NCI-H524 (cell line): ENCODE results near the gene C1QB.

Experiments used
- DNase-seq, 2 experiments: peaks; one replicate each; lab custom pipeline; 2025; lab: John Stamatoyannopoulos, UW

Gene C1QB

DNA sequence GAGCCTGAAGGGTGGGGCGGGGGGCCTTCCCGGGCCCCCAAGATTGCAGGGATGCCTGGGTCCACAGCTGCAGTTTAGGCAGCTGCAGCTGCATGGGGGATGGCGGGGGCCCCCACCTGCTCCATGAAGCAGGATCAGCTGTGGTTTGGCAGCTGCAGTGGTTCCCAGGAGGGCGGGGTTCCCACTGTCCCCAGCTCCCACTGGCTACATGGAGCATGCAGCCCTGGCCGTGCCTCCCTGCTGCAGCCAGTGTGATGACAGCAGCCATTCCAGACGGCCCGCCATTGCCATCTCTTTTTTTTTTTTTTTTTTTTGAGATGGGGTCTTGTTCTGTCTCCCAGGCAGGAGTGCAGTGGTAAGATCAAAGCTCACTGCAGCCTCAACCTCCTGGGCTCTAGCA lies 17.6 kb upstream of the C1QB start:
- no peak for DNase-seq

DNA sequence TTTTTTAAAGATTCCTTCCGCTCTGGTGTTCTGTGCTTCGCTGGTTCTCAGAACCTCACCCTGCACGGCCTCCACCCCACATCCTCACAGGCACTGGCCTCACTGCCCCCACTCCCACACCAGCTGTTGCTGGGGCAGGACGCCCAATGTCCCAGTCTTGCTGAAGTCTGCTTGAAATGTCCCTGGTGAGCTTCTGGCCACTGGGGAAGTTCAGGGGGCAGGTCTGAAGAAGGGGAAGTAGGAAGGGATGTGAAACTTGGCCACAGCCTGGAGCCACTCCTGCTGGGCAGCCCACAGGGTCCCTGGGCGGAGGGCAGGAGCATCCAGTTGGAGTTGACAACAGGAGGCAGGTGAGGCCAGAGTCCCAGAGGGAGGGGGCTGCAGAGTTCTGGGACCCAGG lies 16.7 kb upstream of the C1QB start, which contains the start of gene C1QA:
Gene C1QA (plus strand): TSS at position 276 of the 400 bp plus-strand sequence. CDS start 989 bp downstream, outside the sequence.
- DNase-seq = no peak

DNA sequence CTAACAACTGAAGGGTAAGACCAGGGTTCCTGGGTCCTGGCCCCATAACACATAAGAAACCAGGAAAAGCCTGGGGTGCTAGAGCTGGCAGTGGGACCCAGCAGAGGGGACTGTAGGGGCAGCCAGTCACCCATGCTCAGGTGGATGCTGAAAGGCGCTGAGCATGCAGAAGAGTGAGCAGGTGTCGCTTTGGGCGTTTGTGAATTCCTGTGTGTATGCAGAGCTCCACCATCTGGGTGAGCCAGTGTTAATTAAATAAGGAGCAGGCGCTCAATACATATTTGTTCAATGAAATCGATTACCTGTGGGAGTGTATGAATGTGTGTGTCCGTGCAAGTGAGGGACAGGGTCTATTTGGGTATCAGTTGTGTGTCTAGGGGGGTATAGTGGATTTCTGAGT lies 16.1 kb upstream of the C1QB start:
- peak; percentile 32 to 61 for DNase-seq

DNA sequence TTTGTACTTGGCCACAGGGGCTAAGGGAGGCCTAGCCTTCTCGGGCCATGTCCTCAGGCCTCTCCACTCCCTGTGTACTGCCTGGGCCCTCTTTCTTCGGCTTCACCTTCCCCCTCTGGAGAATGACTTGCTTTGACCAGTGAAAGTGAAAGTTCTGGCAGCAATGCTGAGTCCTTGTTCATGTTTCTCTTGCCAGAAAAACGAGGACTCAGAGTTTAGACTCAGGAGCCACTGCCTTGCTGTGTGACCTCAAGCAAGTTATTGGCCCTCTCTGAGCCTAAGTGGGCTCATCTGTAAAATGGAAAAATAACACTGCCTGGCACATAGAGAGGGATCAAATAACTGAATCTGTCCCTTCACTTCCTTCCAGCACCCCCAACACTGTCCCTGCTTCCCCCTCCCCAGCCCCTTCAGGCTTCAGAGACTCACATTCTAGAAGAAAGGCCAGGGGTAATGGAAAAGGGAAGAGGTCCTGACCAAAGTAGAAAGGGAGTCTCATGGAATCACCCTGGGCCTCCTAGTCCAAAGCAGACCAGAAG lies 15.1 kb upstream of the C1QB start:
- no peak for DNase-seq

DNA sequence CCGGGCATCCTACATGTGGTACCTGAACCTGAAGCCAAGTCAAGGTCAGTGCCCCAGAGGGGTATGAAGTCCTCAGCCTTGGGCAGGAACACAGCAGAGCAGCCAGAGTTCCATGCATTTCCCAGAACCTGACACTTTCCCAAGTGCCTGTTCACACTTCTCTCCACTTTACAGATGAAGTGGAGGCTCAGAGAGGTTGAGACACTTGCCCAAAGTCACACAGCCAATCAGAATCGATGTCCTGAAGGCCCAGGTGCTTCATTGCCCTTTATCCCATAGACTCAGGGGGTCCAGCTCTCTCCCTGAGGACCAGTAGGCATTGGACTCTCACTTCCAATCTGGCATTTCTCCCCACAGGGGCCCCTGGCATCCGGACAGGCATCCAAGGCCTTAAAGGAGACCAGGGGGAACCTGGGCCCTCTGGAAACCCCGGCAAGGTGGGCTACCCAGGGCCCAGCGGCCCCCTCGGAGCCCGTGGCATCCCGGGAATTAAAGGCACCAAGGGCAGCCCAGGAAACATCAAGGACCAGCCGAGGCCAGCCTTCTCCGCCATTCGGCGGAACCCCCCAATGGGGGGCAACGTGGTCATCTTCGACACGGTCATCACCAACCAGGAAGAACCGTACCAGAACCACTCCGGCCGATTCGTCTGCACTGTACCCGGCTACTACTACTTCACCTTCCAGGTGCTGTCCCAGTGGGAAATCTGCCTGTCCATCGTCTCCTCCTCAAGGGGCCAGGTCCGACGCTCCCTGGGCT lies 14.4 kb upstream of the C1QB start:
- no peak for DNase-seq

DNA sequence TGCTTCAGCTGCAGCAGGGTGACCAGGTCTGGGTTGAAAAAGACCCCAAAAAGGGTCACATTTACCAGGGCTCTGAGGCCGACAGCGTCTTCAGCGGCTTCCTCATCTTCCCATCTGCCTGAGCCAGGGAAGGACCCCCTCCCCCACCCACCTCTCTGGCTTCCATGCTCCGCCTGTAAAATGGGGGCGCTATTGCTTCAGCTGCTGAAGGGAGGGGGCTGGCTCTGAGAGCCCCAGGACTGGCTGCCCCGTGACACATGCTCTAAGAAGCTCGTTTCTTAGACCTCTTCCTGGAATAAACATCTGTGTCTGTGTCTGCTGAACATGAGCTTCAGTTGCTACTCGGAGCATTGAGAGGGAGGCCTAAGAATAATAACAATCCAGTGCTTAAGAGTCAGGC lies 13.8 kb upstream of the C1QB start:
- peak; percentile 52 to 68 for DNase-seq

DNA sequence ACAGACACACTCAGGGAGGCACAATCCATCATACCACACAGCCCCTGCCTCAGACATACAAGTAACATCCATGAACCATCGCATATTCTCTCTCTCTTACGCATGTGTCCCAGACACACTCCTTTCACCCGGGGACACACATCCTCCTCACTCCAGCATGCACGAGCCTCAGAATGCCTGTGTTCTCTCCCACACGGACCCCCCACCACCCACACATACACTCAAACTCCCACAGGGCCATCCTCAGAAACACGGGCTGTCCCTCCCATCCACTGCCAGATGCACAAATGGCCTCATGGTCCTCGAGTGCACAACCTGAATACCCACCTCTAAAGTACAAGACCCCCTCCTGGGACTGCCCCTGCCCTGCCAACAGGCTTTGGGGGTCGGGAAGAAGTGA lies 11.8 kb upstream of the C1QB start:
- DNase-seq = no peak

DNA sequence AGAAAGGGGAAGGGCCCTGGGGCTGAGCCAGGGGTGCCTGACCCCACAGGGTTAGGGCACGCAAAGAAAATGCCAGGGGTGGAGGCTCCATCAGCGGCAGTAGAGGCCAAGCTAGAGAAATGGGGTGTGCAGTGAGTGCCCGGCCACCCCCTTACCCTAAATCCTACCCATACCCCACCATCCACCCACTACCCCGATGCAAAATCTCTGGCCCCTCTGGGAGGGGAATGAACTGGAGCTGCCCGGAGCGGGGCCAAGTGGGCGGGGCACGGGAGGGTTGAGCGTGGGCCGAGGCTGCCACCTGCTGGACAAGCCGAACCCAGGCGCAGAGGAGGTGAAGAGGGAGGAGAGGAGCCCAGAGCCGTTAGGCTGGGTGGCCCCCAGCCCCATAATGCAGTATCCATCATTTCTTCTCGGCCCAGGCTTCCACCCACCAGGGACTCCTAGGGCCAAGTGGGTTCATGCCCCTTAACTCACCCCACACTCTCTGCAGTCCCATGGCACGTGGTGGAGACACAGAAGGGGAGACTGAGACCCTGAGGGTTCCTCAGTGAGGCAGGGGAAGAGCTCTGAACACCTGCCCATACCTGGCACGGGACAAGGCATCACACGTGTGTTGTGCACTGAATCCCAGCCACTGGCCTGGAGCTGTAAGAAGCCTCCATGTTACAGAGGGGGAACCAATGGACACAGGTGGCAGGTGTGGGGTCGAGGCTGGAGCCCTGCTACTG lies 11.0 kb upstream of the C1QB start:
- DNase-seq = peak in 1 of 2 experiments; percentile 43

DNA sequence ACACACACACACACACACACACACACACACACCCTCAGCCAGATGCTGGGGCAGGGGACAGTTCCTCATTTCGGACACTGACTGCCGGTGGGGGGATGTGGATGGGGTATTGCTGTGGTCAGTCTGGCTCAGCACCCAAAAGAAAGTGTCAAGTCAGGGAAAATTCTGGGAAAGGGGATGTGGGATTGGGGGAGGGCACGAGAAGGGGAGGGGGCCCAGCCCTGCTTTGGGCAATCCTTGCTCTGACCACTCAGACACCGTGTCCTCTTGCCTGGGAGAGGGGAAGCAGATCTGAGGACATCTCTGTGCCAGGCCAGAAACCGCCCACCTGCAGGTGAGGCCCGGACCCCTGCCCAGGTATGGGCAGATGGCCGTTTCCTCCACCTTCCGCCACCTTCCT lies 9.7 kb upstream of the C1QB start, which contains the start of gene C1QC:
Gene C1QC (plus strand): TSS at position 253 of the 400 bp plus-strand sequence. CDS start 391 bp downstream, outside the sequence.
- DNase-seq = no peak

DNA sequence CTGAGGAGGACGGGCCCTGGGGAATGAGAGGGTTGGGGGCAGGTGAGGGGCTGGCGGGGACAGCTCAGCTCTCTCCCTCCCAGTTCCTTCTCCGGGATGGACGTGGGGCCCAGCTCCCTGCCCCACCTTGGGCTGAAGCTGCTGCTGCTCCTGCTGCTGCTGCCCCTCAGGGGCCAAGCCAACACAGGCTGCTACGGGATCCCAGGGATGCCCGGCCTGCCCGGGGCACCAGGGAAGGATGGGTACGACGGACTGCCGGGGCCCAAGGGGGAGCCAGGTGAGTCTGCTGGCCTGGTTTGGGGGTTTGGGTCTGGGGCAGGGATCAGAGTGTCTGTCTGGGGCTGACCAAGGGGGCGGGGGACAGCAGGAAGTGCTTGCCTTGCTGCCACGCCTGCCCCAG lies 9.1 kb upstream of the C1QB start:
- no peak for DNase-seq

DNA sequence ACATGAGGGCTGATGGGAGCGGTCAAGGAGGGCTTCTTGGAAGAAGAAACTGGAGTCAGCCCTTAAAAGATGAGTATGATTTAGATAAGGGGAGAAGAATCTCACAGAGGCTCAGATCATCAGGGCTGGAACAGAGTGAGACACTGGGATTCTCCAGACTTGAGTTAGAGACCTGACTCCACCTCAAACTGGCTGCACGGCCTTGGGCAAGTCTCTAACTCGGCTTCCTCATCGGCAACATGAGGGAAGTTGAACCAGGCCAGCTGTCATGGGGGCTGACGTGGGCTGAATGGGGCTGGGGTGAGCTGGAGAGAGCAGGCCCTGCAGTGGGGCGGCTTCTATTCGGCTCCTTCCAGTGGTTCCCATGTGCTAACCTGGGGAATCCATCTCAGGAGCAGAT lies 7.1 kb upstream of the C1QB start:
- DNase-seq = no peak

DNA sequence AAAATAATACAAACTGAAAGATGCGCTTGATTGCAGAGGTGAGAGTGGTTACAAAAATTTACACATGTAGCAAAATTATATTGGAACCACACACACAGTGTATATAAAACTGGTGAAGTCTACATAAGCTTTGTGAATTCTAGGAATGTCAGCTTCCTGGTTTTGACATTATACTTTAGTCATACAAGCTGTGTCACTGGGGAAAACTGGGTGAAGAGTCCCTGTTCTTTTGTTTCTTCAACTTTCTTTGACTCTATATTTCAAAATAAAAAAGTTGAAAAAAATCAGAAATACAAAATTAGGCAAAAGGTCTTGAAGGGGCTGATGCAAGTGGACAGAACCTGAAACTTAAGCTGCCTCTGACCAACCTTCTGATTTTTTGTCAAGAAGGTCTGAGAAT lies 6.7 kb upstream of the C1QB start:
- no peak for DNase-seq

DNA sequence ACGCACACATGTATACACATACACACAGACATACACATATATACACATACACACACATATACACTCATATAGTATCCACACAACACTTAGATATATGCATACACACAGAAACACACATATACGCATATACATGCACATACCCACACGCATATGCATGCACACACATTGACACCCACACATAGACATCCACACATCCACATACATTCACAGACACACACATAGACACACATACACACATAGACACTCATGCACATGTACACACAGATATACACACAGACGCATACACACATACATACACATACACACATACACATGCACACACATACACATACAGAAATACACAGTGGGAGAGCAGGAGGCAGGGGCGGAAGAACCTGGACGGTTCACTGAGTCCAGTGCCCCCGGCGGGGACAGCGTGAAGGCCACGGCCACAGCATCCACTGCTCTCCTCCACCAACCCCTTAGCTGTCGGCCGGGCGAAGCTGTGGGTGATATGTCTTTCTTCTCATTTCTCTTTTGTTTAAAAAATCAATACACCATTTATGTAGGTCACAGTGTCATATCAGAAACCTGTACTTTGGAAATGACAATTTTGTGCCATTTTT lies 2.8 kb upstream of the C1QB start:
- DNase-seq = no peak

DNA sequence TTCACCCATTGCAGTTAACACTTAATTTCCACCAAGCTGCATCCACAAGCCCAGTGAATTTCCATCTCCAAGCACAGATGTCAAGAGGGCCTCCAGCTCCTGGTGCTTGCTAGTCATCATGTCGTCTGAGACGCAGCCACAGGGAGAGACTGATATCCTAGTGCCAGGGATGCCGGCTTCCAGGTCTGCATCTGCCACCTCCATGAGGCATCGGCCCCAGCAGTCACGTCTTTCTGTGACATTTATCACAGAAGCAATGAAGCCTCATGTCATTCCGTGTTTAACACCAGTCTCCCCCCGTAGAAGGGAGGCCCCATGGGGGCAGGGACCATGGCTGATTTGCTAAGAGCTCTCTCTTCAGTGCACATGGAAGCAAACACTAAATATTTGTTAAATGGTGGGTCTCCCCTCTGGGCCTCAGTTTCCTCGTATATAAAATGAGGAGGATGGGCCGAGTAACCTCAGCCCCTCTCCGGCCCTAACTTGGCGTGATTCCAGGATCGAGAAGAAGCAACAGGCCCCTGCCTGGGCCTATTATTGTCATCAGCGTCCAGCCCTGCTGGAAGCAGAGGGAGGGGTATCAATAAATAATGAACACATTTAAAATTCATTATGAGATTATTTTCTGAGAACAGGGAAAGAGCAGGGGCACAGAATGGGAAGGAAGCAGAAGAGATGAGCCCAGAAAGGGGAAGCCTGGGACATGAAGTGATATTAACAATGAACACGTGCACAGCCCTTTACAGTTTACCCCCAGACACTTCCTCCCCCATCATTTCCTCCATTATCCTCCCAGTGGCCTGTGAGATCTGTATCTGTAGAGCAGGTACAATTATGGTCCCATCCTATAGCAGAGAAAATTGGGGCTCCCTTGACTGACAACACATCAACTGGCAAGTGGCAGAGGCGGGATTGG lies 837 bp upstream of the C1QB start:
- no peak for DNase-seq

DNA sequence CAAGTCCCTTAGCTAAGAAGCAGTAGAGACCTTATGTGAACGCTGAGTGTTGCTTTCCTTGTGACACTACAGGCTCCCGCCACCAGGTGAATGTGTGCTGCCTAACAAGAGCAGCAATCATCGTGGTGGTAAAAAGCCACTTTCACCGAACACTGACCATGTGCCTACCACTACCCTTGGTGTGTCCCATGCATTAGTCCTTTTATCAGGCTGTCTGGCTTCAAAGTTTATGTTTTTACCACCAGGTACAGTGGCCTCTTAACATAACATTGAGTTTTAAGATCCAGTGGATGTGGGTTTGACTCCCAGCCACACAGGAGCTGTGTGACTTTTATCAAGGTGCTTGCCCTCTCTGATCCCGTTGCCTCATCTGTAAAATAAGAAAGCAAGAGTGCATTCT lies 1.7 kb downstream of the C1QB start:
- no peak for DNase-seq

DNA sequence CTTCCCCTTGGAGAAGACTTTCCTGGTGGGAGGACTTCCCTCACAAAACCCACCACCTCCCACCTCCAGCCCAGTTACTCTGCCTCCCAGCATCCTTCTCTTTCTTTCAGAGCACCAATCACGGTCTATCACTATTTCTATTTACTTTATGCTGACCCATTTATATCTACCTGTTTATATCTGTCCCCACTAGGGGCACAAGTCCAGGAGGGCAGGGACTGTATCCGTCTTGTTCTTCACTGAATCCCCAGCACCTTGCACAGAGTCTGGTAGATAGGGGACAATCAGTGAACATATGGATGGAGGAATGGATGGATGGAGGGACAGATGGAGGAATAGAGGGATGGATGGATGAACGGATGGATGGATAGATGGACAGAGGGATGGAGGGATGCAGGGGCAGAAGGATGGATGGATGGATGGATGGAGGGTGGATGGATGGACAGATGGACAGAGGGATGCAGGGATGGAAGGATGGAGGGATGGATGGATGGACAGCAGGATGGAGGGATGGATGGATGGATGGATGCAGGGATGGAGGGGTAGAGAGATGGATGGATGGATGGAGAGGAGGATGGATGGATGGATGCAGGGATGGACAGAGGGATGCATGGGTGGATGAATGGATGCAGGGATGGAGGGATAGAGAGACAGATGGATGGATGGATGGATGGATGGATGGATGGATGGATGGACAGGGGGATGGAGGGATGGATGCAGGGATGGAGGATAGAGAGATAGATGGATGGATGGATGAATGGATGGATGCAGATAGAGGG lies 5.5 kb downstream of the C1QB start:
- no peak for DNase-seq

DNA sequence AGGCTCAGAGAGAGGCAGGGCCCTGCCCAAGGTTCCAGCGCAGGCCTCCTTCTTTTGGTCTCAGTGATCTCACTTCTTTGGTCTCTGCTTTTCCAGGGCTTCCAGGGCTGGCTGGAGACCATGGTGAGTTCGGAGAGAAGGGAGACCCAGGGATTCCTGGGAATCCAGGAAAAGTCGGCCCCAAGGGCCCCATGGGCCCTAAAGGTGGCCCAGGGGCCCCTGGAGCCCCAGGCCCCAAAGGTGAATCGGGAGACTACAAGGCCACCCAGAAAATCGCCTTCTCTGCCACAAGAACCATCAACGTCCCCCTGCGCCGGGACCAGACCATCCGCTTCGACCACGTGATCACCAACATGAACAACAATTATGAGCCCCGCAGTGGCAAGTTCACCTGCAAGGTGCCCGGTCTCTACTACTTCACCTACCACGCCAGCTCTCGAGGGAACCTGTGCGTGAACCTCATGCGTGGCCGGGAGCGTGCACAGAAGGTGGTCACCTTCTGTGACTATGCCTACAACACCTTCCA lies 7.7 kb downstream of the C1QB start:
- no peak for DNase-seq

DNA sequence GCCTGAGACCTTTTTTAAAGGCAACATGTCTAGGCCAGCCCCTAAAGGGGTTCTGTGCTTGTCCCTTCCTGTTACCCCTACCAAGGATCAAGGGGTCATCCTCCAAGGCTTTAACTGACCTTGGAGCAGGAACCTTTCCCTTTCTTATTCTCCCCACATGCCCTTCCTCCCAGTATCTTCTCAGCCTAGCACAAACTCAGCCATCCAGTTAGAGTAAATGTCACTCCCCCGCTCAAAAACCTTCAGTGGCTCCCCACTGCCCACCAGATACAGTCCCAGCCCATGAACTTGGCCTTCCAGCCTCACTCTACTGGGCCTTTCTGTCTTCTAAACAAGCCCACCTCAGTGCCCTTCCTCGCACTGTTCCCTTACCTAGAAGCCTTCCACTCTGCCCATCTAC lies 8.8 kb downstream of the C1QB start:
- DNase-seq = no peak

DNA sequence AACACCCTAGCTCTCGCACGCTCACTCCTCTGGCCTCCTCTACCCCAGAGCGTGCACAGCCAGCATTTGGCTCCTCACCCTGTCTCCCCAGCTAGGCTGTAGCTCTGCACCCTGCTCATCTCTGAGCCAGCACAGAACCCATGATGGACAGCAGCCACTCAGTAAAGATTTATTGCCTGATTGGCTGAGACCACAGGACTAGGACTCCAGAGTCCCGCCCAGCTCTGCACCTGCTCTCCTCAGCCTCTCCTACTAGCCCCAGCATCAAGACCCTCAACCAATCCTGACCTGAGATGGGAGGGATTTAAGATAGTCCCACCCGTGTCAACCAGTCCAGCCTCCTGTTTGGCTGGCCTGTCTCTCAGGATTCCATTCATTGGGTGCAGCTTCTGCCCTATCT lies 9.3 kb downstream of the C1QB start:
- DNase-seq = peak; percentile 42 to 65

DNA sequence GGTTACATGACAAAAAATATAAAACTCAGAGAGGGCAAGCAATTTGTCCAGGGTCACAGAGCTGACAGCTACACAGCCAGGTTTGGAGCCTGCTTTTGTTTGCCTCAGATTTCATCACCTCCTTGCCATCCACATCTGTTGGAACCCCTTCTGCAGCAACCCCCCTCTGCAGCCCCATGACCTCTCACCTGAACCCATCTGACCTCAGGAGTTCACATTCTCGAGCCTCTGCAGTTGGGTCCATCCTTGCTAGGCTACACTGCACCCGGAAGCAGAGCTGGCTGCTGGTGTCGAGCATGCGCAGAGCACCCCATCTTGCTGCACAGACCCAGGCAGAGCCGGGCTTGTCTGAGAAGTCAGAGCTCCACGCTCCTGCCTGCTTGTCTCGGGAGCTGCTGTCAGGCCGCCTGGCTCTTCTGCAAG lies 10.0 kb downstream of the C1QB start:
- no peak for DNase-seq

DNA sequence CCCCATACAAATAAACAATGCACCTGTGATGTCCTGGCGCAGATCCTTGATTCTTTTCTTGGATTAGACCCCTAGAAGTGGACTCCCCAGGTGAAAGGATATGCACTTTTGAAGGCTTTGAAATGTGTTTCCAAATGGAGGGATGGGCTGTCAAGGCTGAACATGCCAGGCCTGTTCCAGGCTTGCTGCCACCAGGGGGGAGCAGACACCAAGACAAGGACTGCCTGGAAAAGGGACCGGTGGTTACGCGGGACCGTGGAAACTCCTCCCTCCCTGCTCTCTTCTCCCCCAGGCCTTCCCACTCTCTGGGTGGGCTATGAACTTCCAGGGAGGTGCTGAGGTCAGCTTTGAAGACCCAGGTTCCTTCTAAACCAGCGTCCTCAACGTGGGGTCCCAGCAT lies 12.7 kb downstream of the C1QB start:
- peak; percentile 27 to 66 for DNase-seq
